T-helper 1 cell treated with Interleukin-12 subunit alpha and Interleukin-12 subunit beta and Interleukin-4 antibody, amounts not matched to agents 30 μg/mL and 1 μg/mL, for 36 hours (primary cell): Measurements from ENCODE around the gene AREG.

Experiments used
- H3K27ac Mint-ChIP-seq: one replicate; pipeline ENCODE4 v1.8.0; 2021; ENCODE audit warnings: mild to moderate bottlenecking, mixed read lengths
- H3K27me3 Mint-ChIP-seq: one replicate; pipeline ENCODE4 v1.8.0; 2021; ENCODE audit warnings: low read depth, mixed read lengths
- H3K36me3 Mint-ChIP-seq: one replicate; pipeline ENCODE4 v1.8.0; 2021; ENCODE audit warnings: low read depth, mixed read lengths
- H3K4me1 Mint-ChIP-seq: one replicate; pipeline ENCODE4 v1.8.0; 2021; ENCODE audit warnings: low read depth, mixed read lengths
- H3K4me3 Mint-ChIP-seq: one replicate; pipeline ENCODE4 v1.8.0; 2021; ENCODE audit warnings: mild to moderate bottlenecking, moderate library complexity, mixed read lengths
- H3K9me3 Mint-ChIP-seq: one replicate; pipeline ENCODE4 v1.8.0; 2021; ENCODE audit warnings: mixed read lengths

AREG gene

GRCh38 chr4:74464291-74464690, 19.4 kb downstream of the AREG start:
- peaks cover 7% of the 10 kb centered on the region for H3K27me3 Mint-ChIP-seq
- H3K4me1 Mint-ChIP-seq = no peaks in the 10 kb centered on the region
- H3K9me3 Mint-ChIP-seq = peaks cover 4% of the 10 kb centered on the region
- H3K4me3 Mint-ChIP-seq = no peak overlapping the region
- H3K36me3 Mint-ChIP-seq = no peaks in the 10 kb centered on the region
- H3K27ac Mint-ChIP-seq = no peak overlapping the region

DNA sequence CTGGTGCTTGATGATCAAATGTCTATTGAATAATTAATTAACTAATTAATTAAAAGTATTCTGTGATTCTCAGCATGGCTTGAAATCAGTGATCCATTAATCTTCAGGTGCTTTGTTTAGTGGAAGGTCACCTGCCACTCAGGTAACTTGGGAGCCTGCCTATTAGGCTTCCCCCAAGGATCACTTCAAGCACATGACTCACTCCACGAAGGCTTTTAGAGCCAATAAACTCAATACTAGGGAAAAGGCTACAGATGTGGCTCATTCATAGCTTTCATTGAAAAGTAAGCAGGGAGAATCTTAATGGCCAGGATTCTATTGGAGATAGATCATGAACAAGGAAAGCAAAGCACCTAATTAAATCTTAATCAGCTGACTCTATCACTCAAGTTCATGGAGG, 21.3 kb downstream of the AREG start:
- Mint-ChIP-seq H3K27ac (no peak overlapping the region), H3K27me3 (no peaks in the 10 kb centered on the region), H3K4me1 (no peaks in the 10 kb centered on the region), H3K36me3 (no peaks in the 10 kb centered on the region), H3K9me3 (no peaks in the 10 kb centered on the region), H3K4me3 (no peak overlapping the region)

- no peak overlapping the region for H3K4me3 Mint-ChIP-seq
- no peaks in the 10 kb centered on the region for H3K4me1 Mint-ChIP-seq
- H3K27me3 Mint-ChIP-seq = peaks cover 6% of the 10 kb centered on the region
- no peaks in the 10 kb centered on the region for H3K9me3 Mint-ChIP-seq
- no peak overlapping the region for H3K27ac Mint-ChIP-seq
- no peaks in the 10 kb centered on the region for H3K36me3 Mint-ChIP-seq
Observed at GRCh38 chr4:74471264-74471663, 26.3 kb downstream of the AREG start.

GRCh38 chr4:74473155-74473811, 28.3 kb downstream of the AREG start:
- no peaks in the 10 kb centered on the region for H3K4me1 Mint-ChIP-seq
- H3K9me3 Mint-ChIP-seq = no peaks in the 10 kb centered on the region

GRCh38 chr4:74474345-74475090, 29.6 kb downstream of the AREG start:
- H3K9me3 Mint-ChIP-seq = no peaks in the 10 kb centered on the region
- H3K27me3 Mint-ChIP-seq = peaks cover 6% of the 10 kb centered on the region
- H3K36me3 Mint-ChIP-seq = no peaks in the 10 kb centered on the region
- H3K4me3 Mint-ChIP-seq = no peak overlapping the region
- no peaks in the 10 kb centered on the region for H3K4me1 Mint-ChIP-seq
- no peak overlapping the region for H3K27ac Mint-ChIP-seq

More at GRCh38 chr4:74473155-74473811, 28.3 kb downstream of the AREG start:
- Mint-ChIP-seq H3K27ac (no peak overlapping the region), H3K27me3 (peaks cover 6% of the 10 kb centered on the region), H3K4me3 (no peak overlapping the region), H3K36me3 (no peaks in the 10 kb centered on the region)

DNA sequence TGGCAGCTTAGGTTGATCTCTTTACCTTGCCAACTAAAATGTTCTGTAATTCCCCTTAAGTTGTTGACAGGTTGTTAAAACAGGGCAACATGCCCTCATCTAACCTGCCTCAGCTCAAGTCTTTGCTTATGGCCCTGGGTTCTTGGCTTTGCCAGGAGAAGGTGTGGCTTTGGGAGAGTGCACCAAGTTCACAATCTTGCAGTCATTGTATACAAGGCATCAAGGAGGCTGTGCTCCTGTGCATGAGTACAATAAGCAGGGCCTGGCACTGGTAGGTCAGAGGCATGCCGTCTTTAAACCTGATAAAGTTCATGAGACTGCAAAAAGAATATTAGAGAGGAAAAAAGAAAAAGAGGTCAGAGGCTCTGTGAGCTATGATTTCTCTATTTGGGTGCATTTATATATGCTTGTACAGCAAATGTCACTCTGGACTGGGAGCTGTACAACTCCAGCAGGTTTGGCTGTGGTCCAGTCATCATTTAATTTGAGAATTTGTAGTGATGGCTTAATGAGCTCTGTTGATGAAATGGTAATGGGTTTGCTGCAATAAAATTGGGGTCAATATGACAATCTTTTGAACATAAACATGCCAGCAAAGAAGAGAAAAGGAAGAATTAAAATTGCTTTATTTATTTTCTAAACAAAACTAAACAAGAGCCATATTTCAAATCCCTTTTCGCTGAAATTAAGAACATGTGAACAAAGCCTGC, 30.3 kb downstream of the AREG start:
- peaks cover 6% of the 10 kb centered on the region for H3K27me3 Mint-ChIP-seq
- H3K27ac Mint-ChIP-seq = no peak overlapping the region
- H3K36me3 Mint-ChIP-seq = no peaks in the 10 kb centered on the region

GRCh38 chr4:74475946-74476345, 31.0 kb downstream of the AREG start:
- Mint-ChIP-seq H3K4me1 (no peaks in the 10 kb centered on the region), H3K27me3 (peaks cover 6% of the 10 kb centered on the region), H3K4me3 (no peak overlapping the region), H3K36me3 (no peaks in the 10 kb centered on the region), H3K27ac (no peak overlapping the region), H3K9me3 (no peaks in the 10 kb centered on the region)

More for the DNA sequence above, 30.3 kb downstream of the AREG start:
- no peaks in the 10 kb centered on the region for H3K9me3 Mint-ChIP-seq
- H3K4me3 Mint-ChIP-seq = no peak overlapping the region
- no peaks in the 10 kb centered on the region for H3K4me1 Mint-ChIP-seq

- no peaks in the 10 kb centered on the region for H3K36me3 Mint-ChIP-seq
- no peaks in the 10 kb centered on the region for H3K9me3 Mint-ChIP-seq
- no peaks in the 10 kb centered on the region for H3K4me1 Mint-ChIP-seq
- H3K27ac Mint-ChIP-seq = no peak overlapping the region
- H3K4me3 Mint-ChIP-seq = no peak overlapping the region
- H3K27me3 Mint-ChIP-seq = peaks cover 1% of the 10 kb centered on the region
Observed at GRCh38 chr4:74479009-74479408, 34.1 kb downstream of the AREG start.

DNA sequence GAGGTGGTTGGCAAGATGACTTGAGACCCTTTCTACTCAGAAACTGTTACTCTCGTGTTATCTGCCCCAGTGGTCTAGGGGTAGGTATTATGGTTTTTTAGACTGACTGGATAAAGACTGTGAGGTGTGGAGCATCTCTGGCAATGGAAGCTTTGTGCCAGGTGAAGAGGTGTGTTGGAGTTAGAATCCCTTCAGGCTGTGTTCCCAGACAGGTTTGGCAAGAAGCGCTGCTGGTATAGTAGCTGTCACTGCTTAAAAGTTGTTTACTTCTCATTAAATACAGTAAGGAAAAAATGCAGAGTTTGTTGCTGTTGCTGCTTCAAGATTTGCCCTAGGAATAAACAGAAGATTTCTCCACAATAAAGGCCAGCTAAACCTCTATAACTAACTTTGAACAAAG, 35.3 kb downstream of the AREG start:
- H3K27ac Mint-ChIP-seq = no peak overlapping the region
- H3K4me1 Mint-ChIP-seq = no peaks in the 10 kb centered on the region
- H3K36me3 Mint-ChIP-seq = no peaks in the 10 kb centered on the region
- no peaks in the 10 kb centered on the region for H3K27me3 Mint-ChIP-seq
- no peaks in the 10 kb centered on the region for H3K9me3 Mint-ChIP-seq
- no peak overlapping the region for H3K4me3 Mint-ChIP-seq

DNA sequence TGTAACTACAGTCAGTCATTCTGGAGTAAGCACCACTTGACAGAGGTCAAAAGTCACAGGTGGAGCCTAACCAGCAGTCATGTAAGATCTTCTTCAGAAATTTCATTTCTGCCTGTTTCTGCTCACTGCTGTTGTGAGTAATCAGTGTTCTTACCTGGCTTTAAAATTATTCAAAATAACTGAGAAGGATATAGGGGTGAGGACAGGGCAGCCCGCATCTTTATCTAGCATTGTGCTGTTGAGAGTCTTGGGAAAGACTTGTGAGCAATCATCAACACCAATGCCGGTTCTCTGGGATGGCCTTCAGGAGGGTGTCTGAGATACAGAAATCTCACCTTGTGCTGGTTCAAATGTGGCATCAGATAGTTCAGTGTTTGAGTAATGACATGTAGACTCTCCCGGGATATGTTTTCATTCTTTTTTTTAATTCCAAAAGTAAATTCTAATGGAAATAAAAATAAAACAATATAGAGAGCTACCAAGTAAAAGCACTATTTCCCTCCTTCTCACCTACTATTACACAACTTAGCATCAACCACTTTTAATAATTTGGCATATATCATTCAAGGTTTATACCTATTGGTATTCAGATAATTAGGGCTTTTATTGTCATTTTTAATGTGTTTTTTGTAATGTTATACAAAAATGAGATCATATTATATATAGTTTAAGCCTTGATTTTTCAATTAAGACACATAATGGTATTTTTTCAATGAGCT, 37.1 kb downstream of the AREG start:
- no peaks in the 10 kb centered on the region for H3K27me3 Mint-ChIP-seq
- no peaks in the 10 kb centered on the region for H3K36me3 Mint-ChIP-seq
- no peaks in the 10 kb centered on the region for H3K9me3 Mint-ChIP-seq
- no peaks in the 10 kb centered on the region for H3K4me1 Mint-ChIP-seq
- H3K4me3 Mint-ChIP-seq = no peak overlapping the region
- no peak overlapping the region for H3K27ac Mint-ChIP-seq

DNA sequence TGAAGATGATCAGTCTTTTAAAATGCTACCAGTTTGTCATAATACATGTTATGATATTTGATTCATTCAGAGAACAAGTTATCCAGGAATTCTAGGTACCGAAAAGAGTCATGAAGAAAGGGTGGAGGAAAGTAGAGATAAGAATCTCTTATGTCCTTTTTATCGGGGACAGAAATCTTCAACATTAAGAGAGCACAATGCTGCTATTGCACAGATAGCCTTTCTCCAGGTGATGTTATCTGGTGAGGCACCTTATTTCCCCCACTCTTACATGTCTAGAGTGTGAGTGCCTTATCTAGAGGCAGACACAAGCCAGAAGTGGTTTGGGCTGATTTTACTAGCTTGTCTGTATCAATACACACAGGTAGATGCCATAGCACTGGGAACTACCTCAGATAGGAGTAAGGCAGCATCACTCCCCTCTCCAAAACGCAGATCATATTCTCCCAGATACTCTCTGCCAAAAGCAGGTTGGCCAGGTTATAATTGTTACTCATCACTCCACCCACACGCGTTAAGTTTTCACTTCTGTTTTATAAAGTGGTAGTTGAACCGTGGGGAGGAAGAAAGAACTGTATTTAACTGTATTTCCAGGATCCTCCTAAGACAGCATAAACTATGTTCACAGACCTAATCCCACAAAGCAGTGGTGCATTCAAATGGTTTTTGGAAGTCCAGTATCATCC, 38.4 kb downstream of the AREG start:
- no peaks in the 10 kb centered on the region for H3K36me3 Mint-ChIP-seq
- no peak overlapping the region for H3K4me3 Mint-ChIP-seq
- H3K4me1 Mint-ChIP-seq = no peaks in the 10 kb centered on the region
- no peaks in the 10 kb centered on the region for H3K27me3 Mint-ChIP-seq
- no peaks in the 10 kb centered on the region for H3K9me3 Mint-ChIP-seq
- H3K27ac Mint-ChIP-seq = no peak overlapping the region

DNA sequence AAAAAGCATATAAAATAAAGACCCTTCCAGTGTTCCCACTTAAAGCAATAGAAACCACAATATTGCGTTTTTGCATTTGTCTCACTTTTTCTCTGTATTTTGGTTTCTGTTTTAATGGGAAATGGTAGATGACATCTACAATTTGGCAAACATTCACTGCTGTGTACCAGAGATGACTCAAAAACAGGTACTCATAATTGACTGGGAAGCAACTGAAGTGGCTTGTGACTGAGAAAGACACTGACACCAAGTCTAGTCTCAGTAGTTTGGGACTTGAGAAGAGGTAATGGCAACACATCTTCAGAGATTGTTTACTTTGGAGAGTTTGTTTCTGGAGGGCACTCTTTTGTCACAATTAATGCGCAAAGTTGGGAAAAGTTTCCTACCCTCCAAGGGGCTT, 42.0 kb downstream of the AREG start:
- H3K27ac Mint-ChIP-seq = no peak overlapping the region
- H3K4me3 Mint-ChIP-seq = no peak overlapping the region
- no peaks in the 10 kb centered on the region for H3K36me3 Mint-ChIP-seq
- H3K9me3 Mint-ChIP-seq = no peaks in the 10 kb centered on the region
- no peaks in the 10 kb centered on the region for H3K27me3 Mint-ChIP-seq
- H3K4me1 Mint-ChIP-seq = no peaks in the 10 kb centered on the region

GRCh38 chr4:74487771-74488170, 42.8 kb downstream of the AREG start:
- H3K27me3 Mint-ChIP-seq = no peaks in the 10 kb centered on the region
- H3K27ac Mint-ChIP-seq = no peak overlapping the region
- H3K36me3 Mint-ChIP-seq = no peaks in the 10 kb centered on the region
- no peak overlapping the region for H3K4me3 Mint-ChIP-seq
- no peaks in the 10 kb centered on the region for H3K9me3 Mint-ChIP-seq
- no peaks in the 10 kb centered on the region for H3K4me1 Mint-ChIP-seq

DNA sequence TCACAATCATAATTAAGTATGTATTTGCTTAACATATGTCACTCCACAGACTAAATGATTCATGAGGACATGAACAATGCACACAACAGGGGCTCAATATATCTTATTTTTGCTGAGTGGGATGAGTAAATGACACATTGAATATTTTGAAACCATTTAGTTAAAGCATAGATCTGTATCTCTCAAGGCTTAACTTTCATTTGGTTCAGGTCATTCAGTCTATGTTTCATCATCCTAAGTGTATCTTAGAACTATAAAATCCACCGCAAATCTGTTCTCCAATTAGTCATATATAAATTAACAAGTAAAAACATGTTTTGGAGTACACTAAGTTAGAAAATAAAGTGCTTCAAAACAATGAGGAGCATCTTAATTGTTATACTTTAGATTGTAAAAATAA, 45.8 kb downstream of the AREG start:
- no peaks in the 10 kb centered on the region for H3K4me1 Mint-ChIP-seq
- H3K36me3 Mint-ChIP-seq = no peaks in the 10 kb centered on the region
- no peak overlapping the region for H3K4me3 Mint-ChIP-seq
- H3K27ac Mint-ChIP-seq = no peak overlapping the region
- no peaks in the 10 kb centered on the region for H3K9me3 Mint-ChIP-seq
- no peaks in the 10 kb centered on the region for H3K27me3 Mint-ChIP-seq
